HepG2 (cell line): ENCODE measurements around the gene COMMD4. TPM values are rescaled to one million over a fixed set of nuclear protein-coding genes. Genes with fewer than 3 reads are reported as not detected.

ENCODE experiments used
- ARNTL ChIP-seq: sonication (generic); formaldehyde crosslinking; IDR thresholded peaks from 2 replicates; pipeline ENCODE4 v1.4.0; 2020; ENCODE audit warnings: mild to moderate bottlenecking, missing genetic modification reagents
- FOXO4 ChIP-seq: sonication (generic); formaldehyde crosslinking; conservative IDR thresholded peaks from 2 replicates; pipeline ENCODE4 v1.8.1; 2023; ENCODE audit warnings: missing genetic modification reagents
- KDM1A ChIP-seq: IDR thresholded peaks from 2 replicates; pipeline ENCODE4 v1.6.1; 2016; ENCODE audit warnings: missing compliant biosample characterization
- LRRFIP1 ChIP-seq: sonication (generic); formaldehyde crosslinking; conservative IDR thresholded peaks from 2 replicates; pipeline ENCODE4 v1.4.0; 2020; ENCODE audit warnings: missing genetic modification reagents
- NR2F6 ChIP-seq, 2 experiments: IDR thresholded peaks; 2 replicates each; pipeline ENCODE4 v1.6.1; 2016; ENCODE audit warnings: antibody characterized with exemption in 1 of 2, mild to moderate bottlenecking in 1 of 2
- SNAPC4 ChIP-seq: sonication (generic); formaldehyde crosslinking; IDR thresholded peaks from 2 replicates; pipeline ENCODE4 v1.4.0; 2020; ENCODE audit warnings: mild to moderate bottlenecking, missing genetic modification reagents
- YEATS4 ChIP-seq: sonication (generic); formaldehyde crosslinking; IDR thresholded peaks from 2 replicates; pipeline ENCODE4 v1.4.0; 2020; ENCODE audit warnings: missing genetic modification reagents, borderline replicate concordance
- ZNF24 ChIP-seq: fragments of 450-650 bp; IDR thresholded peaks from 2 replicates; pipeline ENCODE4 v1.6.1; 2017; ENCODE audit warnings: antibody characterized with exemption, mild to moderate bottlenecking
- ZNF577 ChIP-seq: sonication (generic); formaldehyde crosslinking; IDR thresholded peaks from 2 replicates; pipeline ENCODE4 v1.4.0; 2020; ENCODE audit warnings: mild to moderate bottlenecking, low read depth, missing genetic modification reagents, borderline replicate concordance
- polyA plus RNA-seq, 8 experiments: library from polyadenylated mRNA; depleted of rRNA in 3 of 8; stranded (reverse) in 7 of 8; unstranded in 1 of 8; fragments of >200 nt; fragmentation: Illumina TruSeq in 4 of 8; extraction: Trizol in 4 of 8; gene quantifications; 2 replicates each; pipeline versions ENCODE4 v1.2.1 to v1.2.3, GENCODE V29; 2011 to 2016; ENCODE audit warnings: low read depth in 4 of 8, missing spikeins in 1 of 8, mixed read lengths in 1 of 8; ENCODE audit not compliant: insufficient read depth in 1 of 8
- total RNA-seq, 5 experiments: library from RNA; depleted of rRNA; stranded (reverse); fragments of >200 nt; fragmentation: Illumina TruSeq; extraction: Trizol; gene quantifications; 2 replicates each; pipeline ENCODE4 v1.2.3, GENCODE V29; 2016; ENCODE audit warnings: low read depth in 1 of 5
- TF ChIP-seq, protein P1 (sequence below): sonication (generic); formaldehyde crosslinking; conservative IDR thresholded peaks from 2 replicates; pipeline ENCODE4 v1.5.0; 2020; ENCODE audit warnings: missing genetic modification reagents
- TF ChIP-seq, protein P2 (sequence below): sonication (generic); formaldehyde crosslinking; IDR thresholded peaks from 2 replicates; pipeline ENCODE4 v1.4.0; 2020; ENCODE audit warnings: mild to moderate bottlenecking, low read depth, missing genetic modification reagents
- TF ChIP-seq, protein P3 (sequence below): sonication (generic); formaldehyde crosslinking; IDR thresholded peaks from 2 replicates; pipeline ENCODE4 v1.8.0; 2022; ENCODE audit warnings: mild to moderate bottlenecking, missing genetic modification reagents, borderline replicate concordance
- TF ChIP-seq, protein P4 (sequence below): sonication (generic); formaldehyde crosslinking; IDR thresholded peaks from 2 replicates; pipeline ENCODE4 v1.4.0; 2020; ENCODE audit warnings: missing genetic modification reagents, low read depth, mild to moderate bottlenecking, borderline replicate concordance

Gene COMMD4
- total and polyA plus RNA-seq, 2 of the 13 experiments (the other 11 are each of a cell fraction or from before 2014, with no cell fraction given) = 45.8 to 89.9 TPM

- TF ChIP-seq, protein P1, sequence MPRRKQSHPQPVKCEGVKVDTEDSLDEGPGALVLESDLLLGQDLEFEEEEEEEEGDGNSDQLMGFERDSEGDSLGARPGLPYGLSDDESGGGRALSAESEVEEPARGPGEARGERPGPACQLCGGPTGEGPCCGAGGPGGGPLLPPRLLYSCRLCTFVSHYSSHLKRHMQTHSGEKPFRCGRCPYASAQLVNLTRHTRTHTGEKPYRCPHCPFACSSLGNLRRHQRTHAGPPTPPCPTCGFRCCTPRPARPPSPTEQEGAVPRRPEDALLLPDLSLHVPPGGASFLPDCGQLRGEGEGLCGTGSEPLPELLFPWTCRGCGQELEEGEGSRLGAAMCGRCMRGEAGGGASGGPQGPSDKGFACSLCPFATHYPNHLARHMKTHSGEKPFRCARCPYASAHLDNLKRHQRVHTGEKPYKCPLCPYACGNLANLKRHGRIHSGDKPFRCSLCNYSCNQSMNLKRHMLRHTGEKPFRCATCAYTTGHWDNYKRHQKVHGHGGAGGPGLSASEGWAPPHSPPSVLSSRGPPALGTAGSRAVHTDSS (CRISPR knock-in tag) = no peak
- TF ChIP-seq, protein P2, sequence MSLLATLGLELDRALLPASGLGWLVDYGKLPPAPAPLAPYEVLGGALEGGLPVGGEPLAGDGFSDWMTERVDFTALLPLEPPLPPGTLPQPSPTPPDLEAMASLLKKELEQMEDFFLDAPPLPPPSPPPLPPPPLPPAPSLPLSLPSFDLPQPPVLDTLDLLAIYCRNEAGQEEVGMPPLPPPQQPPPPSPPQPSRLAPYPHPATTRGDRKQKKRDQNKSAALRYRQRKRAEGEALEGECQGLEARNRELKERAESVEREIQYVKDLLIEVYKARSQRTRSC (CRISPR knock-in tag) = no peak
- peak; percentile 93 for TF ChIP-seq YEATS4 (CRISPR knock-in tag)
- TF ChIP-seq ZNF577 (CRISPR knock-in tag) = no peak; the same call in 1 of the 2 replicates
- 0 out of 2 replicates have a peak, but pooled peaks have one; percentile 52 for TF ChIP-seq LRRFIP1 (CRISPR knock-in tag)
- TF ChIP-seq, protein P3, sequence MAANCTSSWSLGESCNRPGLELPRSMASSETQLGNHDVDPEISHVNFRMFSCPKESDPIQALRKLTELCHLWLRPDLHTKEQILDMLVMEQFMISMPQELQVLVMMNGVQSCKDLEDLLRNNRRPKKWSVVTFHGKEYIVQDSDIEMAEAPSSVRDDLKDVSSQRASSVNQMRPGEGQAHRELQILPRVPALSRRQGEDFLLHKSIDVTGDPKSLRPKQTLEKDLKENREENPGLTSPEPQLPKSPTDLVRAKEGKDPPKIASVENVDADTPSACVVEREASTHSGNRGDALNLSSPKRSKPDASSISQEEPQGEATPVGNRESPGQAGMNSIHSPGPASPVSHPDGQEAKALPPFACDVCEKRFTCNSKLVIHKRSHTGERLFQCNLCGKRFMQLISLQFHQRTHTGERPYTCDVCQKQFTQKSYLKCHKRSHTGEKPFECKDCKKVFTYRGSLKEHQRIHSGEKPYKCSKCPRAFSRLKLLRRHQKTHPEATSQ = peak; percentile 74; the same call in 1 of the 2 replicates
- TF ChIP-seq, protein P4, sequence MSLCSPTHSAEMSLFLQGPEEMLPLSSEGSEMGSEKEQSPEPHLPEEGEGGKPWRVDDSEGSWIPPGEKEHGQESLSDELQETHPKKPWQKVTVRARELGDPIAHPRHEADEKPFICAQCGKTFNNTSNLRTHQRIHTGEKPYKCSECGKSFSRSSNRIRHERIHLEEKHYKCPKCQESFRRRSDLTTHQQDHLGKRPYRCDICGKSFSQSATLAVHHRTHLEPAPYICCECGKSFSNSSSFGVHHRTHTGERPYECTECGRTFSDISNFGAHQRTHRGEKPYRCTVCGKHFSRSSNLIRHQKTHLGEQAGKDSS (CRISPR knock-in tag) = peak; percentile 72
- TF ChIP-seq ARNTL = peak; percentile 8
- no peak for TF ChIP-seq FOXO4
- TF ChIP-seq ZNF24 = no peak
- peak; percentile 34; the same call in 1 of the 2 replicates for TF ChIP-seq KDM1A (CRISPR knock-in tag)
- no peak for TF ChIP-seq SNAPC4 (CRISPR knock-in tag)
- TF ChIP-seq NR2F6 (IDR thresholded peaks at IDR 0.05) = no peak
- TF ChIP-seq NR2F6 (CRISPR knock-in tag; IDR thresholded peaks at IDR 0.05) = peak; percentile 43
Observed at GRCh38 chr15:75367913-75368688, 32.2 kb downstream of the COMMD4 start, which contains the start of gene MAN2C1 (continued).
